Renal pelvis (tissue), 12 donors: ENCODE results near the gene PPP1R9B. TPM values are rescaled to one million over a fixed set of nuclear protein-coding genes. Genes with fewer than 3 reads are reported as not detected.
A peak's percentile ranks its signal among the peaks of the same experiment; 100 is the strongest.

Experiments
- DNase-seq: peaks from one replicate; pipeline ENCODE4 v3.0.0-alpha.2; 2013
- long read RNA-seq, 16 experiments: transcript quantifications; one replicate each; lab custom pipeline, GENCODE V29; 2026
- polyA plus RNA-seq, 3 donors: library from polyadenylated mRNA; unstranded; fragments of 120-200 nt; gene quantifications; one replicate each; pipeline ENCODE4 v1.2.1, GENCODE V29; 2013; ENCODE audit not compliant: insufficient read length in 3 of 3

PPP1R9B gene
- 10 to 100 TPM; 47.5 to 56.9 (median 49.6) TPM for polyA plus RNA-seq
- long read RNA-seq, donor 1, full-length matches to known transcripts = 2 of 2 reads
- long read RNA-seq, donor 1, partial matches to known transcripts = 0 of 2 reads
- long read RNA-seq, donor 1, other reads (novel, unspliced or antisense) = 0 of 2 reads
- long read RNA-seq, donor 2, full-length matches to known transcripts = 4 of 4 reads
- long read RNA-seq, donor 2, partial matches to known transcripts = 0 of 4 reads
- long read RNA-seq, donor 2, other reads (novel, unspliced or antisense) = 0 of 4 reads
- long read RNA-seq, donor 3 = 0 reads
- long read RNA-seq, donor 4, full-length matches to known transcripts = 3 of 3 reads
- long read RNA-seq, donor 4, partial matches to known transcripts = 0 of 3 reads
- long read RNA-seq, donor 4, other reads (novel, unspliced or antisense) = 0 of 3 reads
- long read RNA-seq, donor 5, full-length matches to known transcripts = 3 of 3 reads
- long read RNA-seq, donor 5, partial matches to known transcripts = 0 of 3 reads
- long read RNA-seq, donor 5, other reads (novel, unspliced or antisense) = 0 of 3 reads
- long read RNA-seq, donor 6 = 0 reads
- long read RNA-seq, donor 7, partial matches to known transcripts = 5 of 5 reads
- long read RNA-seq, donor 7, other reads (novel, unspliced or antisense) = 0 of 5 reads
- long read RNA-seq, donor 8, full-length matches to known transcripts = 2 of 2 reads
- long read RNA-seq, donor 8, partial matches to known transcripts = 0 of 2 reads
- long read RNA-seq, donor 8, other reads (novel, unspliced or antisense) = 0 of 2 reads
- long read RNA-seq, donor 9, full-length matches to known transcripts = 3 of 3 reads
- long read RNA-seq, donor 9, partial matches to known transcripts = 0 of 3 reads
- long read RNA-seq, donor 9, other reads (novel, unspliced or antisense) = 0 of 3 reads
- long read RNA-seq, donor 10, full-length matches to known transcripts = 3 of 3 reads
- long read RNA-seq, donor 10, partial matches to known transcripts = 0 of 3 reads
- long read RNA-seq, donor 10, other reads (novel, unspliced or antisense) = 0 of 3 reads
- long read RNA-seq, donor 11, full-length matches to known transcripts = 1 of 1 reads
- long read RNA-seq, donor 11, partial matches to known transcripts = 0 of 1 reads
- long read RNA-seq, donor 11, other reads (novel, unspliced or antisense) = 0 of 1 reads
- long read RNA-seq, donor 12, full-length matches to known transcripts = 6 of 6 reads
- long read RNA-seq, donor 12, partial matches to known transcripts = 0 of 6 reads
- long read RNA-seq, donor 12, other reads (novel, unspliced or antisense) = 0 of 6 reads
- long read RNA-seq, donor 13, full-length matches to known transcripts = 1 of 18 reads
- long read RNA-seq, donor 13, partial matches to known transcripts = 17 of 18 reads
- long read RNA-seq, donor 13, other reads (novel, unspliced or antisense) = 0 of 18 reads
- long read RNA-seq, donor 14 = 0 reads
- long read RNA-seq, donor 15 = 0 reads
- long read RNA-seq, donor 16, full-length matches to known transcripts = 2 of 2 reads
- long read RNA-seq, donor 16, partial matches to known transcripts = 0 of 2 reads
- long read RNA-seq, donor 16, other reads (novel, unspliced or antisense) = 0 of 2 reads

- DNase-seq = no peak
Measured at GRCh38 chr17:50150354-50151040, at the start of gene PPP1R9B. TSS of gene PPP1R9B (minus strand) at chr17:50150677. CDS start at chr17:50150513, 164 bp downstream.

- DNase-seq = peak; percentile 95
Measured at GRCh38 chr17:50199803-50200456, 49.5 kb upstream of the PPP1R9B start.

GRCh38 chr17:50199211-50199802, 48.8 kb upstream of the PPP1R9B start:
- DNase-seq = no peak

GRCh38 chr17:50198026-50198669, 47.7 kb upstream of the PPP1R9B start:
- no peak for DNase-seq

GRCh38 chr17:50196826-50197225, 46.3 kb upstream of the PPP1R9B start:
- no peak for DNase-seq

GRCh38 chr17:50196036-50196435, 45.6 kb upstream of the PPP1R9B start:
- no peak for DNase-seq

GRCh38 chr17:50194934-50195865, 44.7 kb upstream of the PPP1R9B start:
- no peak for DNase-seq

- DNase-seq = no peak
Measured at GRCh38 chr17:50194140-50194933, 43.9 kb upstream of the PPP1R9B start.

- DNase-seq = no peak
Measured at GRCh38 chr17:50192618-50193291, 42.3 kb upstream of the PPP1R9B start.

GRCh38 chr17:50192144-50192617, 41.7 kb upstream of the PPP1R9B start:
- no peak for DNase-seq

GRCh38 chr17:50191359-50192143, 41.1 kb upstream of the PPP1R9B start:
- no peak for DNase-seq

- DNase-seq = no peak
Measured at GRCh38 chr17:50190603-50191358, 40.3 kb upstream of the PPP1R9B start.

- no peak for DNase-seq
Measured at GRCh38 chr17:50190293-50190602, 39.8 kb upstream of the PPP1R9B start.

- DNase-seq = no peak
Measured at GRCh38 chr17:50189550-50190292, 39.2 kb upstream of the PPP1R9B start.
